Smooth muscle cell (in vitro differentiated cells): ENCODE measurements around the gene NUAK1. TPM values are rescaled to one million over a fixed set of nuclear protein-coding genes. Genes with fewer than 3 reads are reported as not detected.

Experiments used
- DNase-seq: peaks from one replicate; lab custom pipeline; 2025; ENCODE audit not compliant: unreplicated experiment; lab: John Stamatoyannopoulos, UW
- H2AFZ ChIP-seq: fragments of 200-600 bp; sonication (generic); 2 replicates; pipeline ENCODE4 v1.6.0; 2016; ENCODE audit warnings: antibody characterized with exemption, low read depth, mild to moderate bottlenecking
- H3F3A ChIP-seq: fragments of 200-600 bp; sonication (generic); 2 replicates; pipeline ENCODE4 v1.6.0; 2017; ENCODE audit warnings: antibody characterized with exemption, low read depth
- H3K27ac ChIP-seq: fragments of 200-600 bp; sonication (generic); 2 replicates; pipeline ENCODE4 v1.5.1; 2016; ENCODE audit warnings: low read depth, mild to moderate bottlenecking
- H3K27me3 ChIP-seq: fragments of 200-600 bp; sonication (generic); 2 replicates; pipeline ENCODE4 v1.6.1; 2016; ENCODE audit warnings: low read depth, mild to moderate bottlenecking
- H3K36me3 ChIP-seq: fragments of 200-600 bp; sonication (generic); 2 replicates; pipeline ENCODE4 v1.5.1; 2016; ENCODE audit warnings: low read depth
- H3K4me1 ChIP-seq: fragments of 200-600 bp; sonication (generic); 2 replicates; pipeline ENCODE4 v1.5.1; 2016; ENCODE audit warnings: low read depth
- H3K4me2 ChIP-seq: fragments of 200-600 bp; sonication (generic); 2 replicates; pipeline ENCODE4 v1.6.0; 2016; ENCODE audit warnings: mild to moderate bottlenecking
- H3K4me3 ChIP-seq: fragments of 200-600 bp; sonication (generic); 2 replicates; pipeline ENCODE4 v1.5.1; 2016; ENCODE audit warnings: mild to moderate bottlenecking
- H3K79me2 ChIP-seq: fragments of 200-600 bp; sonication (generic); 2 replicates; pipeline ENCODE4 v1.6.0; 2016; ENCODE audit warnings: low read depth, mild to moderate bottlenecking
- H3K9ac ChIP-seq: fragments of 200-600 bp; sonication (generic); 2 replicates; pipeline ENCODE4 v1.6.0; 2016; ENCODE audit warnings: low read depth
- H3K9me3 ChIP-seq: fragments of 200-600 bp; sonication (generic); replicated peaks from 2 replicates; pipeline ENCODE4 v1.5.1; 2016; ENCODE audit warnings: low read depth
- H4K20me1 ChIP-seq: fragments of 200-600 bp; sonication (generic); 2 replicates; pipeline ENCODE4 v1.6.0; 2016; ENCODE audit warnings: low read depth
- CTCF ChIP-seq: fragments of 200-600 bp; sonication (generic); IDR thresholded peaks from 2 replicates; pipeline ENCODE4 v1.5.1; 2017; ENCODE audit warnings: borderline replicate concordance, mild to moderate bottlenecking, antibody characterized with exemption; ENCODE audit not compliant: insufficient read depth, poor library complexity, severe bottlenecking
- WGBS: methylation state at CpG from one replicate; pipeline ENCODE4 v1.1.7; 2016; ENCODE audit warnings: low lambda C conversion rate; 5-methylcytosine and 5-hydroxymethylcytosine counted together
- polyA plus RNA-seq: library from polyadenylated mRNA; unstranded; fragments of >200 nt; fragmentation: Nextera tagmentation; extraction: Ambion mirVana; gene quantifications from 2 replicates; pipeline ENCODE4 v1.2.1, GENCODE V29; 2016
- total RNA-seq: library from RNA; depleted of rRNA; stranded (reverse); fragments of >200 nt; gene quantifications from 2 replicates; pipeline ENCODE4 v1.2.3, GENCODE V29; 2014

The NUAK1 gene
- total and polyA plus RNA-seq, 2 experiments from 2014 or later = 35.3 to 64.2 TPM

GRCh38 chr12:106066051-106066705 lies 72.6 kb downstream of the NUAK1 start:
- Histone ChIP-seq H3K4me1 (no peaks in the 10 kb centered on the region), H2AFZ (no peak overlapping the region), H3K4me3 (no peak overlapping the region), H3K27ac (no peak overlapping the region), H3F3A (peaks cover 34% of the 10 kb centered on the region), H3K79me2 (peaks cover 1% of the 10 kb centered on the region), H3K36me3 (peaks cover 31% of the 10 kb centered on the region), H3K9me3 (no peaks in the 10 kb centered on the region), H3K9ac (no peak overlapping the region), H4K20me1 (peaks cover 3% of the 10 kb centered on the region), H3K27me3 (no peaks in the 10 kb centered on the region), H3K4me2 (no peak overlapping the region)
- no peak for TF ChIP-seq CTCF
- WGBS = 61% methylated on average over 6 of the region's 6 CpGs
- no peak for DNase-seq

DNA sequence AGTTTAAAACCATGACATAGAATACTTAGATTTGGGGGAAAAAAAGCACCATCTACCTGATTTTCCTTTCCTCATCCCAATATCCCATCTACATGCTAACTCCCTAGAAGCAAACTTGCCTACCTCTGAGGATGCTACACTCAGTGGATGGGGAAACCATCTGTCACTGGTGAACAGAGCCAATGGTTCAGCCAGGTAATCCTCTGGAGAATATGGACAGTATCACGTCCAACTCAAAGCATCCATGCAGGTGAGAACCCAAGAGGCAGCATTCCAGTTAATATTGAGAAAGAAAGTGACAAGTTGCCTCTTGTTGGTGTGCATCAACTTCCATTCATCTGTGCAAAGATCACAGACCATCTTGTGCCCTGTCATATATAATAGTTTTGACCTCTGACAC lies 73.2 kb downstream of the NUAK1 start:
- H3K27ac ChIP-seq = peak overlapping the region; percentile 1
- no peaks in the 10 kb centered on the region for H3K79me2 ChIP-seq
- peaks cover 3% of the 10 kb centered on the region for H4K20me1 ChIP-seq
- TF ChIP-seq CTCF = no peak
- no peak for DNase-seq
- H3F3A ChIP-seq = peaks cover 34% of the 10 kb centered on the region
- no peak overlapping the region for H3K4me2 ChIP-seq
- no peaks in the 10 kb centered on the region for H3K4me1 ChIP-seq
- H3K9me3 ChIP-seq = no peaks in the 10 kb centered on the region
- no peak overlapping the region for H3K9ac ChIP-seq
- H3K4me3 ChIP-seq = no peak overlapping the region
- H3K27me3 ChIP-seq = no peaks in the 10 kb centered on the region
- 100% methylated on average over 1 of the region's 1 CpG for WGBS
- H3K36me3 ChIP-seq = peaks cover 25% of the 10 kb centered on the region
- no peak overlapping the region for H2AFZ ChIP-seq

DNA sequence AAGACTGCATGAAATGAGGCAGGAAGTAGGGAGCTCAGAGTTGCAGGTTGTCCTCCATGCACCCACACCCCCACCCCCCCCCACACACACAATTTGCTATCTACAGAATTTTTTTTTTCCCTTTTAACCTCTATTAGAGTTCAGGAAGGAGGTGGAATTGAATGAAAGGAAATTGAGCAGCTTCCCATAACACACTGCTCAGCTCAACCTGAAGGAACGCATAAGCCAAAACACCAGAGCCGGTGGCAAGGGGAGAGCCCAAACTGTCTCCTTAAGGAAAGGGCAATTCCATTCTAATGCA lies 74.1 kb downstream of the NUAK1 start:
- Histone ChIP-seq H3K4me1 (no peaks in the 10 kb centered on the region), H3K9me3 (no peaks in the 10 kb centered on the region), H3K36me3 (peaks cover 20% of the 10 kb centered on the region), H3K79me2 (no peaks in the 10 kb centered on the region), H3K4me3 (no peak overlapping the region), H3K4me2 (no peak overlapping the region), H3K27ac (peak overlapping the region; percentile 1), H3K9ac (no peak overlapping the region), H3K27me3 (no peaks in the 10 kb centered on the region), H2AFZ (no peak overlapping the region), H4K20me1 (no peaks in the 10 kb centered on the region), H3F3A (peaks cover 40% of the 10 kb centered on the region)
- DNase-seq = no peak
- no peak for TF ChIP-seq CTCF
- 98% methylated on average over 2 of the region's 2 CpGs for WGBS
